HepG2 (cell line): ENCODE data around the gene TPM1. TPM values are rescaled to one million over a fixed set of nuclear protein-coding genes. Genes with fewer than 3 reads are reported as not detected.

Experiments
- ATF7-NPFF ChIP-seq: sonication (generic); formaldehyde crosslinking; IDR thresholded peaks from 2 replicates; pipeline ENCODE4 v1.8.1; 2023; ENCODE audit warnings: mild to moderate bottlenecking, low read depth, missing genetic modification reagents, moderate library complexity
- FLYWCH1 ChIP-seq: sonication (generic); formaldehyde crosslinking; IDR thresholded peaks from 2 replicates; pipeline ENCODE4 v1.8.1; 2023; ENCODE audit warnings: mild to moderate bottlenecking, missing genetic modification reagents
- HOXA3 ChIP-seq: sonication (generic); formaldehyde crosslinking; IDR thresholded peaks from 2 replicates; pipeline ENCODE4 v1.5.0; 2020; ENCODE audit warnings: missing genetic modification reagents
- MTF1 ChIP-seq: sonication (generic); formaldehyde crosslinking; IDR thresholded peaks from 2 replicates; pipeline ENCODE4 v1.5.0; 2020; ENCODE audit warnings: missing genetic modification reagents
- REL ChIP-seq: sonication (generic); formaldehyde crosslinking; conservative IDR thresholded peaks from 2 replicates; pipeline ENCODE4 v1.8.0; 2022; ENCODE audit warnings: mild to moderate bottlenecking, missing genetic modification reagents, moderate library complexity
- SMAD1 ChIP-seq: sonication (generic); formaldehyde crosslinking; IDR thresholded peaks from 2 replicates; pipeline ENCODE4 v1.4.0; 2020; ENCODE audit warnings: missing genetic modification reagents, low read depth, mild to moderate bottlenecking, borderline replicate concordance
- SPEN ChIP-seq: sonication (generic); formaldehyde crosslinking; IDR thresholded peaks from 2 replicates; pipeline ENCODE4 v1.5.1; 2020; ENCODE audit warnings: low read depth, mild to moderate bottlenecking, missing genetic modification reagents
- TEAD3 ChIP-seq: optimal IDR thresholded peaks from 2 replicates; pipeline ENCODE3; 2016; ENCODE audit warnings: borderline replicate concordance
- ZFY ChIP-seq: sonication (generic); formaldehyde crosslinking; IDR thresholded peaks from 2 replicates; pipeline ENCODE4 v1.4.0; 2020; ENCODE audit warnings: missing genetic modification reagents
- ZNF468 ChIP-seq: sonication (generic); formaldehyde crosslinking; IDR thresholded peaks from 2 replicates; pipeline ENCODE4 v1.8.0; 2022; ENCODE audit warnings: mild to moderate bottlenecking, moderate library complexity, missing genetic modification reagents
- ZNF788 ChIP-seq: sonication (generic); formaldehyde crosslinking; IDR thresholded peaks from 2 replicates; pipeline ENCODE4 v1.5.0; 2020; ENCODE audit warnings: mild to moderate bottlenecking, missing genetic modification reagents, borderline replicate concordance
- ZSCAN29 ChIP-seq: sonication (generic); formaldehyde crosslinking; conservative IDR thresholded peaks from 2 replicates; pipeline ENCODE4 v1.4.0; 2020; ENCODE audit warnings: mild to moderate bottlenecking, missing genetic modification reagents
- polyA plus RNA-seq, 8 experiments: library from polyadenylated mRNA; depleted of rRNA in 3 of 8; stranded (reverse) in 7 of 8; unstranded in 1 of 8; fragments of >200 nt; fragmentation: Illumina TruSeq in 4 of 8; extraction: Trizol in 4 of 8; gene quantifications; 2 replicates each; pipeline versions ENCODE4 v1.2.1 to v1.2.3, GENCODE V29; 2011 to 2016; ENCODE audit warnings: low read depth in 4 of 8, missing spikeins in 1 of 8, mixed read lengths in 1 of 8; ENCODE audit not compliant: insufficient read depth in 1 of 8
- total RNA-seq, 5 experiments: library from RNA; depleted of rRNA; stranded (reverse); fragments of >200 nt; fragmentation: Illumina TruSeq; extraction: Trizol; gene quantifications; 2 replicates each; pipeline ENCODE4 v1.2.3, GENCODE V29; 2016; ENCODE audit warnings: low read depth in 1 of 5
- TF ChIP-seq, protein P1 (sequence below): fragments of 450-650 bp; IDR thresholded peaks from 2 replicates; pipeline ENCODE4 v1.6.1; 2017
- TF ChIP-seq, protein P2 (sequence below): sonication (generic); formaldehyde crosslinking; IDR thresholded peaks from 2 replicates; pipeline ENCODE4 v1.5.0; 2020; ENCODE audit warnings: mild to moderate bottlenecking, missing genetic modification reagents
- TF ChIP-seq, protein P3 (sequence below): sonication (generic); formaldehyde crosslinking; IDR thresholded peaks from 2 replicates; pipeline ENCODE4 v1.5.0; 2020; ENCODE audit warnings: mild to moderate bottlenecking, missing genetic modification reagents
- TF ChIP-seq, protein P4 (sequence below): sonication (generic); formaldehyde crosslinking; IDR thresholded peaks from 2 replicates; pipeline ENCODE4 v1.5.0; 2020; ENCODE audit warnings: mild to moderate bottlenecking, missing genetic modification reagents, borderline replicate concordance

TPM1 gene
- total and polyA plus RNA-seq, 2 of the 13 experiments (the other 11 are each of a cell fraction or from before 2014, with no cell fraction given) = 98.9 to 109 TPM

DNA sequence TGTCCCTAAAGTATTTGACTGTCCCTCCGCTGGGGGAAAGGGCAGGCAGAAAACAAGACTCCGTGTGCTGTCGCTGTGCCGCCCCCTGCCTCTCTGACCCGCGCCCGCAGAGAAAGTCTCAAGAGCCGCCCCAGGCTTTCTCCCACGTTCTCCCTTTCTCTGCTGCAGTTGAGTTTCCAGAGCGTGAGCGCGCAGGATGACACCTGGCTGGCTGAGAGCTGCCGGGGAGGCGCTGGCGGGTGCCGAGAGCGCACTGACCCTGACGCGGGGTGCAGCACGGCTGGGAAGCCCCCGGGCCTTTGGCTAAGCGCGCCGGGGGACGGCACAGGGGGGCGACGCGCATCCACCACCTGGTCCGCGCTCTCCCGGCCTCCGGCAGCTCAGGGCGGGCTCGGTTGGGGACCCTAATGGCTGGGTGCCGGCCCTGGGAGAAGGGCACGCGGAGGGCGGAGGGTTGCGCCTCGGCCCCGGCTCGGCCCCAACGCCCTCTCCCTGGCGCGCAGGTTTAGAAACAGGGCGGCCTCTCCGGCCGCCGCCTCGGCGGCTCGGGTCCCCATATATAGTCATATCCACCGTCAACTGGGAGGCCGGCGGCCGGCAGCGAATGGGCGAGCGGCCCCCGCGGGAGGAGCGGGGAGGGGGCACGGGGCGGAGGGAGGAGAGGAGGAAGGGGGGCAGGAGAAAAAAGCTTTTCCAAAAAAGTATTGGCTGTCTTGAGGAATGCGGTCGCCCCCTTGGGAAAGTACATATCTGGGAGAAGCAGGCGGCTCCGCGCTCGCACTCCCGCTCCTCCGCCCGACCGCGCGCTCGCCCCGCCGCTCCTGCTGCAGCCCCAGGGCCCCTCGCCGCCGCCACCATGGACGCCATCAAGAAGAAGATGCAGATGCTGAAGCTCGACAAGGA is at the start of gene TPM1 (continued):
- TF ChIP-seq MTF1 (CRISPR knock-in tag) (no peak), ZNF788 (CRISPR knock-in tag) (0 out of 2 replicates have a peak, but pooled peaks have one; percentile 19), ZNF468 (CRISPR knock-in tag) (no peak), SPEN (peak; percentile 18; the same call in 1 of the 2 replicates), TEAD3 (peak; percentile 9), ZFY (peak; percentile 52), HOXA3 (0 out of 2 replicates have a peak, but pooled peaks have one; percentile 32), FLYWCH1 (CRISPR knock-in tag) (0 out of 2 replicates have a peak, but pooled peaks have one; percentile 27), ZSCAN29 (CRISPR knock-in tag) (0 out of 2 replicates have a peak, but pooled peaks have one; percentile 12), SMAD1 (peak; percentile 56; the same call in 1 of the 2 replicates), REL (CRISPR knock-in tag) (0 out of 2 replicates have a peak, but pooled peaks have one; percentile 27), ATF7-NPFF (CRISPR knock-in tag) (peak; percentile 70; the same call in 1 of the 2 replicates)
- TF ChIP-seq, protein P1, sequence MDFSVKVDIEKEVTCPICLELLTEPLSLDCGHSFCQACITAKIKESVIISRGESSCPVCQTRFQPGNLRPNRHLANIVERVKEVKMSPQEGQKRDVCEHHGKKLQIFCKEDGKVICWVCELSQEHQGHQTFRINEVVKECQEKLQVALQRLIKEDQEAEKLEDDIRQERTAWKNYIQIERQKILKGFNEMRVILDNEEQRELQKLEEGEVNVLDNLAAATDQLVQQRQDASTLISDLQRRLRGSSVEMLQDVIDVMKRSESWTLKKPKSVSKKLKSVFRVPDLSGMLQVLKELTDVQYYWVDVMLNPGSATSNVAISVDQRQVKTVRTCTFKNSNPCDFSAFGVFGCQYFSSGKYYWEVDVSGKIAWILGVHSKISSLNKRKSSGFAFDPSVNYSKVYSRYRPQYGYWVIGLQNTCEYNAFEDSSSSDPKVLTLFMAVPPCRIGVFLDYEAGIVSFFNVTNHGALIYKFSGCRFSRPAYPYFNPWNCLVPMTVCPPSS = no peak
- TF ChIP-seq, protein P2, sequence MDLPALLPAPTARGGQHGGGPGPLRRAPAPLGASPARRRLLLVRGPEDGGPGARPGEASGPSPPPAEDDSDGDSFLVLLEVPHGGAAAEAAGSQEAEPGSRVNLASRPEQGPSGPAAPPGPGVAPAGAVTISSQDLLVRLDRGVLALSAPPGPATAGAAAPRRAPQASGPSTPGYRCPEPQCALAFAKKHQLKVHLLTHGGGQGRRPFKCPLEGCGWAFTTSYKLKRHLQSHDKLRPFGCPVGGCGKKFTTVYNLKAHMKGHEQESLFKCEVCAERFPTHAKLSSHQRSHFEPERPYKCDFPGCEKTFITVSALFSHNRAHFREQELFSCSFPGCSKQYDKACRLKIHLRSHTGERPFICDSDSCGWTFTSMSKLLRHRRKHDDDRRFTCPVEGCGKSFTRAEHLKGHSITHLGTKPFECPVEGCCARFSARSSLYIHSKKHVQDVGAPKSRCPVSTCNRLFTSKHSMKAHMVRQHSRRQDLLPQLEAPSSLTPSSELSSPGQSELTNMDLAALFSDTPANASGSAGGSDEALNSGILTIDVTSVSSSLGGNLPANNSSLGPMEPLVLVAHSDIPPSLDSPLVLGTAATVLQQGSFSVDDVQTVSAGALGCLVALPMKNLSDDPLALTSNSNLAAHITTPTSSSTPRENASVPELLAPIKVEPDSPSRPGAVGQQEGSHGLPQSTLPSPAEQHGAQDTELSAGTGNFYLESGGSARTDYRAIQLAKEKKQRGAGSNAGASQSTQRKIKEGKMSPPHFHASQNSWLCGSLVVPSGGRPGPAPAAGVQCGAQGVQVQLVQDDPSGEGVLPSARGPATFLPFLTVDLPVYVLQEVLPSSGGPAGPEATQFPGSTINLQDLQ = no peak
- TF ChIP-seq, protein P3, sequence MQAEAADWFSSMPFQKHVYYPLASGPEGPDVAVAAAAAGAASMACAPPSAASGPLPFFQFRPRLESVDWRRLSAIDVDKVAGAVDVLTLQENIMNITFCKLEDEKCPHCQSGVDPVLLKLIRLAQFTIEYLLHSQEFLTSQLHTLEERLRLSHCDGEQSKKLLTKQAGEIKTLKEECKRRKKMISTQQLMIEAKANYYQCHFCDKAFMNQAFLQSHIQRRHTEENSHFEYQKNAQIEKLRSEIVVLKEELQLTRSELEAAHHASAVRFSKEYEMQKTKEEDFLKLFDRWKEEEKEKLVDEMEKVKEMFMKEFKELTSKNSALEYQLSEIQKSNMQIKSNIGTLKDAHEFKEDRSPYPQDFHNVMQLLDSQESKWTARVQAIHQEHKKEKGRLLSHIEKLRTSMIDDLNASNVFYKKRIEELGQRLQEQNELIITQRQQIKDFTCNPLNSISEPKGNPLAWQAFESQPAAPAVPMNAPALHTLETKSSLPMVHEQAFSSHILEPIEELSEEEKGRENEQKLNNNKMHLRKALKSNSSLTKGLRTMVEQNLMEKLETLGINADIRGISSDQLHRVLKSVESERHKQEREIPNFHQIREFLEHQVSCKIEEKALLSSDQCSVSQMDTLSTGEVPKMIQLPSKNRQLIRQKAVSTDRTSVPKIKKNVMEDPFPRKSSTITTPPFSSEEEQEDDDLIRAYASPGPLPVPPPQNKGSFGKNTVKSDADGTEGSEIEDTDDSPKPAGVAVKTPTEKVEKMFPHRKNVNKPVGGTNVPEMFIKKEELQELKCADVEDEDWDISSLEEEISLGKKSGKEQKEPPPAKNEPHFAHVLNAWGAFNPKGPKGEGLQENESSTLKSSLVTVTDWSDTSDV (CRISPR knock-in tag) = 0 out of 2 replicates have a peak, but pooled peaks have one; percentile 56
- TF ChIP-seq, protein P4, sequence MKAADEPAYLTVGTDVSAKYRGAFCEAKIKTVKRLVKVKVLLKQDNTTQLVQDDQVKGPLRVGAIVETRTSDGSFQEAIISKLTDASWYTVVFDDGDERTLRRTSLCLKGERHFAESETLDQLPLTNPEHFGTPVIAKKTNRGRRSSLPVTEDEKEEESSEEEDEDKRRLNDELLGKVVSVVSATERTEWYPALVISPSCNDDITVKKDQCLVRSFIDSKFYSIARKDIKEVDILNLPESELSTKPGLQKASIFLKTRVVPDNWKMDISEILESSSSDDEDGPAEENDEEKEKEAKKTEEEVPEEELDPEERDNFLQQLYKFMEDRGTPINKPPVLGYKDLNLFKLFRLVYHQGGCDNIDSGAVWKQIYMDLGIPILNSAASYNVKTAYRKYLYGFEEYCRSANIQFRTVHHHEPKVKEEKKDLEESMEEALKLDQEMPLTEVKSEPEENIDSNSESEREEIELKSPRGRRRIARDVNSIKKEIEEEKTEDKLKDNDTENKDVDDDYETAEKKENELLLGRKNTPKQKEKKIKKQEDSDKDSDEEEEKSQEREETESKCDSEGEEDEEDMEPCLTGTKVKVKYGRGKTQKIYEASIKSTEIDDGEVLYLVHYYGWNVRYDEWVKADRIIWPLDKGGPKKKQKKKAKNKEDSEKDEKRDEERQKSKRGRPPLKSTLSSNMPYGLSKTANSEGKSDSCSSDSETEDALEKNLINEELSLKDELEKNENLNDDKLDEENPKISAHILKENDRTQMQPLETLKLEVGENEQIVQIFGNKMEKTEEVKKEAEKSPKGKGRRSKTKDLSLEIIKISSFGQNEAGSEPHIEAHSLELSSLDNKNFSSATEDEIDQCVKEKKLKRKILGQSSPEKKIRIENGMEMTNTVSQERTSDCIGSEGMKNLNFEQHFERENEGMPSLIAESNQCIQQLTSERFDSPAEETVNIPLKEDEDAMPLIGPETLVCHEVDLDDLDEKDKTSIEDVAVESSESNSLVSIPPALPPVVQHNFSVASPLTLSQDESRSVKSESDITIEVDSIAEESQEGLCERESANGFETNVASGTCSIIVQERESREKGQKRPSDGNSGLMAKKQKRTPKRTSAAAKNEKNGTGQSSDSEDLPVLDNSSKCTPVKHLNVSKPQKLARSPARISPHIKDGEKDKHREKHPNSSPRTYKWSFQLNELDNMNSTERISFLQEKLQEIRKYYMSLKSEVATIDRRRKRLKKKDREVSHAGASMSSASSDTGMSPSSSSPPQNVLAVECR (CRISPR knock-in tag) = peak; percentile 54; the same call in 1 of the 2 replicates
